HL-60 (cell line): Measurements from ENCODE around the gene SEBOX.

Source experiments
- CTCF ChIP-seq: IDR thresholded peaks from one replicate; pipeline ENCODE4 v1.5.1; 2011; ENCODE audit warnings: low read length, control low read depth, inconsistent platforms; ENCODE audit not compliant: insufficient read depth
- POLR2AphosphoS5 ChIP-seq: IDR thresholded peaks from 2 replicates; pipeline ENCODE4 v1.6.1; 2012; ENCODE audit warnings: low read depth

DNA sequence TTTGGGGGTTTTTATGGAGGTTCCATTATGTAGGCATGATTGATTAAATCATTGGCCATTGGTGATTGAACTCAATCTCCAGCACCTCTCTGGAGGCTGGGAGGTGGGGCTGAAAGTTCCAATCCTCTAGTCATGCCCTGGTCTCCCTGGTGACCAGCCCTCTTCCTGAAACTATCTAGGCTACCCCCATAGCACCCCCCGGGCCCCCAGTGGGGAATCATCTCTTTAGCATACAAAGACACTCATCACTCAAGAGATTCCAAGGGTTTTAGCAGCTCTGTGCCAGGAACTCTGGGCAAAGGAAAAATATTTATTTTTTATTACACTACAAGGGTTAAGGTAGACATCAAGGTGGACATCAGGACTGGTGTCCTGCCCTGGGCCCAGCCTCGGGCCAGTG is 30.4 kb upstream of the SEBOX start:
- no peak for TF ChIP-seq CTCF
- TF ChIP-seq POLR2AphosphoS5 = no peak
